C4-2B (cell line): ENCODE results near the gene ITGB5.

Experiments used
- ZFX ChIP-seq: fragments of 450-650 bp; IDR thresholded peaks from 2 replicates; pipeline ENCODE4 v1.6.1; 2017
- TF ChIP-seq, protein P1 (sequence below): fragments of 450-650 bp; conservative IDR thresholded peaks from 2 replicates; pipeline ENCODE4 v1.5.1; 2017; ENCODE audit warnings: mild to moderate bottlenecking

DNA sequence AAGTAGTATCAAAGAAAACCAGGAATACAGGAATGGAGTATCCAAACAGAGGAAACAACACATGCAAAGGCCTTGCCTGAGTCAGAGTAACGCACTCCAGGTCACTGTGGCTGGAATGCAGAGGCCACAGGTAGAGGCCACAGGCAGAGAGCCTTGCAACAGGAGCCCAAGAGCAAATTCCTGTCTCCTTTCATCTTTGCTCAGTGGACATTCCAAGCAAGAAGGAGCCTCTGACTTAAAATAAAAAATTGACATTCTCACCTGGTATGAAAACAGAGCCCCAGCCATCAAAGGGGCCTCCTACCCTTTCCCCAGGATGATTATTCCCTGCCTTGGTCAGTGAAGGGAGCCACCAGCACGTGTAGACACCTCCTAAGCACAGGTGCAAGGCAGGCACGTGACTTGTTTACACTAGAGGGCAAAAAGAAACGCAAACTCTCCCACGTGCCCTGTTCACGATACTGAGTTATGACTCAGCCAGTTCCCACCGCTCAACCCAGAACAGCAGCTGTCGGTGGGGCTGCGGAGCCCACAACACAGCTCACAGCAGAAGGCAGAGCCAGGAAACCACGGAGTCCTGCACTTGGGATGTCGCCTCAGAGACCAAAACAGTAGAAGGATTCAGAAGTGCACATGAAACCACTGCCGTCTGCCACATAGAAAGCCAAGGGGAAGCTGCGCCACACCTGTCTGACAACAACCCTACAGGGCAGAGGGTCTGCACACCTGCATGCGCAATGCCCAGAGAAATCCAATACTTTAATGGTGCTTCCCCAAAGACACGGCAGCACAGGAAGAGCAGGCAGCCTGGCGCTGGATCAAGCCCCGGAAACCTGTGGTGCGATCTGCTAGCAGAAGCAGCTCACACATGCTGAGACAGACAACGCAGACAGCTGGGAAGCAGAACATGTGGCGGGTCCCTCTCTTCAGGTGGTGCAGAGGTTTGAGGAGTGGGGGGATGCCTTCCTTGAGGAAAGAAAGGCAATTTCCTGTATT, 52.1 kb downstream of the ITGB5 start:
- TF ChIP-seq, protein P1, sequence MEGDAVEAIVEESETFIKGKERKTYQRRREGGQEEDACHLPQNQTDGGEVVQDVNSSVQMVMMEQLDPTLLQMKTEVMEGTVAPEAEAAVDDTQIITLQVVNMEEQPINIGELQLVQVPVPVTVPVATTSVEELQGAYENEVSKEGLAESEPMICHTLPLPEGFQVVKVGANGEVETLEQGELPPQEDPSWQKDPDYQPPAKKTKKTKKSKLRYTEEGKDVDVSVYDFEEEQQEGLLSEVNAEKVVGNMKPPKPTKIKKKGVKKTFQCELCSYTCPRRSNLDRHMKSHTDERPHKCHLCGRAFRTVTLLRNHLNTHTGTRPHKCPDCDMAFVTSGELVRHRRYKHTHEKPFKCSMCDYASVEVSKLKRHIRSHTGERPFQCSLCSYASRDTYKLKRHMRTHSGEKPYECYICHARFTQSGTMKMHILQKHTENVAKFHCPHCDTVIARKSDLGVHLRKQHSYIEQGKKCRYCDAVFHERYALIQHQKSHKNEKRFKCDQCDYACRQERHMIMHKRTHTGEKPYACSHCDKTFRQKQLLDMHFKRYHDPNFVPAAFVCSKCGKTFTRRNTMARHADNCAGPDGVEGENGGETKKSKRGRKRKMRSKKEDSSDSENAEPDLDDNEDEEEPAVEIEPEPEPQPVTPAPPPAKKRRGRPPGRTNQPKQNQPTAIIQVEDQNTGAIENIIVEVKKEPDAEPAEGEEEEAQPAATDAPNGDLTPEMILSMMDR: no peak
- TF ChIP-seq ZFX: no peak
